HepG2 (cell line): ENCODE results near the gene PROCR. TPM values are rescaled to one million over a fixed set of nuclear protein-coding genes. Genes with fewer than 3 reads are reported as not detected.
"Not testable (repeated sequence)": the region's sequence is repeated elsewhere in the genome, so short reads cannot be mapped to it uniquely, and the experiment has no call there.

Experiments used
- ATAC-seq: fragments of 200-7000 bp; cut with Tn5 transposase; 3 replicates; pipeline ENCODE4 v1.9.1; 2020; ENCODE audit warnings: mild to moderate bottlenecking, moderate library complexity
- BruUV-seq: library from RNA; stranded (reverse); fragments of 400-500 nt; replicated peaks from 2 replicates; lab custom pipeline; 2021; lab: Mats Ljungman, UMichigan
- CTCF ChIA-PET: fragments of 300-600 bp; formaldehyde crosslinking; extraction: SDS; loops from one replicate; lab custom pipeline; 2021; ENCODE audit warnings: low total read pairs, inconsistent platforms, low intra/inter-chr PET ratio; lab: Yijun Ruan, JAX
- POLR2A ChIA-PET: fragments of 350-600 bp; sonication (Branson Sonifier 250); formaldehyde crosslinking; loops from one replicate; lab custom pipeline; 2020; ENCODE audit warnings: antibody characterized with exemption, inconsistent platforms; lab: Yijun Ruan, JAX
- DNase-seq: peaks from one replicate; pipeline ENCODE4 v3.0.0-alpha.2; 2015; ENCODE audit warnings: low spot score
- FAIRE-seq: peaks from 3 replicates; lab custom pipeline; 2011; peaks lifted over from hg19 to GRCh38; lab: Jason Lieb, UNC
- H2AFZ ChIP-seq: one replicate; pipeline ENCODE4 v1.6.1; 2011; ENCODE audit warnings: low read length, inconsistent platforms
- H3K27ac ChIP-seq: fragments of 300-600 bp; 3 replicates; pipeline ENCODE4 v1.8.0; 2011; ENCODE audit warnings: mixed run types, mild to moderate bottlenecking, mixed read lengths, low read length, inconsistent platforms; ENCODE audit not compliant: insufficient read depth; ENCODE audit errors: extremely low read length
- H3K27me3 ChIP-seq, 2 experiments: fragments of 200-600 bp in 1 of 2; 2 replicates in 1 of 2; 3 replicates in 1 of 2; pipeline versions ENCODE4 v1.6.0 to v1.8.0; 2011; ENCODE audit warnings: low read length in 2 of 2, mild to moderate bottlenecking in 2 of 2, moderate library complexity in 2 of 2, inconsistent platforms in 1 of 2; ENCODE audit not compliant: insufficient read depth in 2 of 2, control insufficient read depth in 1 of 2
- H3K36me3 ChIP-seq, 2 experiments: fragments of 200-600 bp in 1 of 2; replicated peaks in 1 of 2; 2 replicates in 1 of 2; 3 replicates in 1 of 2; pipeline versions ENCODE4 v1.5.1 to v1.8.0; 2011; ENCODE audit warnings: low read length in 2 of 2, inconsistent platforms in 1 of 2; ENCODE audit not compliant: insufficient read depth in 2 of 2, control insufficient read depth in 1 of 2
- H3K4me1 ChIP-seq: 2 replicates; pipeline ENCODE4 v1.5.1; 2012; ENCODE audit warnings: low read length, inconsistent platforms; ENCODE audit not compliant: insufficient read depth
- H3K4me2 ChIP-seq: 2 replicates; pipeline ENCODE4 v1.6.0; 2011; ENCODE audit warnings: low read depth, low read length, inconsistent platforms
- H3K4me3 ChIP-seq, 3 experiments: fragments of 200-600 bp in 1 of 3; sonication (generic), shearing (Covaris generic) in 1 of 3; replicated peaks in 1 of 3; 2 replicates each; pipeline ENCODE4 v1.5.1; 2011 to 2016; ENCODE audit warnings: low read length in 3 of 3, inconsistent platforms in 2 of 3, low read depth in 2 of 3, mild to moderate bottlenecking in 2 of 3, control low read depth in 1 of 3, mixed read lengths in 1 of 3; ENCODE audit not compliant: insufficient read depth in 1 of 3
- H3K79me2 ChIP-seq: one replicate; pipeline ENCODE4 v1.6.1; 2011; ENCODE audit warnings: low read length, inconsistent platforms; ENCODE audit not compliant: insufficient read depth
- H3K9ac ChIP-seq: 2 replicates; pipeline ENCODE4 v1.6.0; 2011; ENCODE audit warnings: mild to moderate bottlenecking, low read depth, low read length, inconsistent platforms; ENCODE audit not compliant: insufficient read depth
- H3K9me3 ChIP-seq: 2 replicates; pipeline ENCODE4 v1.5.1; 2012; ENCODE audit warnings: mild to moderate bottlenecking, low read length
- H4K20me1 ChIP-seq: 2 replicates; pipeline ENCODE4 v1.6.0; 2011; ENCODE audit warnings: inconsistent platforms, mild to moderate bottlenecking, low read length, moderate library complexity; ENCODE audit not compliant: insufficient read depth
- CEBPB ChIP-seq: IDR thresholded peaks from 2 replicates; pipeline ENCODE4 v1.6.1; 2011; ENCODE audit warnings: low read depth, low read length, improper control_type of control experiment, borderline replicate concordance
- ZNF484 ChIP-seq: sonication (generic); formaldehyde crosslinking; IDR thresholded peaks from 2 replicates; pipeline ENCODE4 v1.5.1; 2020; ENCODE audit warnings: mild to moderate bottlenecking, low read depth, missing genetic modification reagents, borderline replicate concordance
- WGBS: methylation state at CpG from one replicate; pipeline ENCODE4 v1.1.6; 2017; ENCODE audit warnings: low lambda C conversion rate; 5-methylcytosine and 5-hydroxymethylcytosine counted together
- in situ Hi-C: cut with HindIII; loops from 2 replicates; pipeline ENCODE4 v1.10.0; 2017; ENCODE audit warnings: low pct_unique_long_range_greater_than_20kb; ENCODE audit not compliant: extremely low pct_ligation_motif_present
- intact Hi-C: fragments of 100-400 bp; cut with micrococcal nuclease; formaldehyde crosslinking; loops from one replicate; pipeline ENCODE4 v1.10.0; 2022; ENCODE audit not compliant: unreplicated experiment
- polyA plus RNA-seq, 8 experiments: library from polyadenylated mRNA; depleted of rRNA in 3 of 8; stranded (reverse) in 7 of 8; unstranded in 1 of 8; fragments of >200 nt; fragmentation: Illumina TruSeq in 4 of 8; extraction: Trizol in 4 of 8; gene quantifications; 2 replicates each; pipeline versions ENCODE4 v1.2.1 to v1.2.3, GENCODE V29; 2011 to 2016; ENCODE audit warnings: low read depth in 4 of 8, missing spikeins in 1 of 8, mixed read lengths in 1 of 8; ENCODE audit not compliant: insufficient read depth in 1 of 8
- total RNA-seq, 5 experiments: library from RNA; depleted of rRNA; stranded (reverse); fragments of >200 nt; fragmentation: Illumina TruSeq; extraction: Trizol; gene quantifications; 2 replicates each; pipeline ENCODE4 v1.2.3, GENCODE V29; 2016; ENCODE audit warnings: low read depth in 1 of 5

PROCR gene
- total and polyA plus RNA-seq, 2 of the 13 experiments (the other 11 are each of a cell fraction or from before 2014, with no cell fraction given): 1.4 to 1.7 TPM

- no peak overlapping the region for H3K4me2 ChIP-seq
- in situ Hi-C loops (no loop called here), intact Hi-C loops (loop anchor here (10.0 kb wide), 1 partner anchor 365 kb away; no protein-coding TSS in a partner anchor)
- no peak overlapping the region for H2AFZ ChIP-seq
- H3K9ac ChIP-seq: no peak overlapping the region
- no peaks in the 10 kb centered on the region for H4K20me1 ChIP-seq
- TF ChIP-seq CEBPB (0 out of 2 replicates have a peak, but pooled peaks have one; percentile 13), ZNF484 (CRISPR knock-in tag) (no peak)
- no peak overlapping the region for H3K4me3 ChIP-seq
- ChIA-PET CTCF (no interaction called here), POLR2A (no interaction called here)
- ATAC-seq (no peak), DNase-seq (no peak), FAIRE-seq (no peak)
- no peaks in the 10 kb centered on the region for H3K27me3 ChIP-seq
- H3K36me3 ChIP-seq: no peaks in the 10 kb centered on the region
- H3K79me2 ChIP-seq: no peaks in the 10 kb centered on the region
- 24% methylated on average over 1 of the region's 1 CpG for whole genome bisulfite sequencing
- BruUV-seq: no TSS peak
- H3K27ac ChIP-seq: no peak overlapping the region
- peaks cover 24% of the 10 kb centered on the region for H3K9me3 ChIP-seq
- H3K4me1 ChIP-seq: no peaks in the 10 kb centered on the region
Measured at GRCh38 chr20:35200267-35200666, 28.4 kb downstream of the PROCR start.

DNA sequence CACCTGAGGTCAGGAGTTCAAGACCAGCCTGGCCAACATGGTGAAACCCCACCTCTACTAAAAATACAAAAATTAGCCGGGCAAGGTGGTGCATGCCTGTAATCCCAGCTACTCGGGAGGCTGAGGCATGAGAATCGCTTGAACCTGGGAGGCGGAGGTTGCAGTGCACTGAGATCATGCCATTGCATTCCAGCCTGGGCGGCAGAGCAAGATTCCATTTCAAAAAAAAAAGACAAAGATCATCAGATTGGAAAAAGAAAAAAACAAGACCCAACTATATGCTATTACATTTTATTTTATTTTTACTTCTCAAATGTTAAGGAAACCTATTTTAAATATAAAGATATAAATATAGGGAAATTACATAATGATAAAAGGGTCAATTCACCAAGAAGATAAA, 29.6 kb downstream of the PROCR start:
- H3K79me2 ChIP-seq, H3K36me3 ChIP-seq, DNase-seq, H3K27ac ChIP-seq, H2AFZ ChIP-seq, H3K27me3 ChIP-seq, ATAC-seq, in situ Hi-C loops, POLR2A ChIA-PET, FAIRE-seq, H3K4me3 ChIP-seq, H3K4me2 ChIP-seq, H3K4me1 ChIP-seq, H3K9ac ChIP-seq, CTCF ChIA-PET, H4K20me1 ChIP-seq, BruUV-seq: not testable (repeated sequence)
- intact Hi-C loops: loop anchor here (10.0 kb wide), 1 partner anchor 367 kb away; no protein-coding TSS in a partner anchor
- peaks cover 17% of the 10 kb centered on the region for H3K9me3 ChIP-seq
- 56% methylated on average over 5 of the region's 5 CpGs for WGBS
